H1 (cell line): ENCODE data around the gene IQSEC3.
"Not testable (repeated sequence)": the region's sequence is repeated elsewhere in the genome, so short reads cannot be mapped to it uniquely, and the experiment has no call there.

Experiments used
- EP300 ChIP-seq, 2 experiments: IDR thresholded peaks; 1 replicate in 1 of 2; 2 replicates in 1 of 2; pipeline ENCODE4 v1.6.1; 2011 to 2012; ENCODE audit warnings: low read depth in 2 of 2, low read length in 2 of 2, mild to moderate bottlenecking in 2 of 2, borderline replicate concordance in 1 of 2, inconsistent platforms in 1 of 2, moderate library complexity in 1 of 2
- EZH2 ChIP-seq: fragments of 200-600 bp; sonication (generic); IDR thresholded peaks from 2 replicates; pipeline ENCODE4 v1.7.1; 2012; ENCODE audit warnings: low read depth, mild to moderate bottlenecking, moderate library complexity, low read length, inconsistent platforms; ENCODE audit not compliant: severe bottlenecking
- MAFK ChIP-seq: IDR thresholded peaks from 2 replicates; pipeline ENCODE4 v1.6.1; 2012; ENCODE audit warnings: low read depth, mild to moderate bottlenecking, improper control_type of control experiment, low read length
- RAD21 ChIP-seq, 2 experiments: IDR thresholded peaks in 1 of 2; conservative IDR thresholded peaks in 1 of 2; 2 replicates each; pipeline ENCODE4 v1.6.1; 2011; ENCODE audit warnings: low read depth in 2 of 2, low read length in 2 of 2, improper control_type of control experiment in 1 of 2, inconsistent platforms in 1 of 2, mild to moderate bottlenecking in 1 of 2, moderate library complexity in 1 of 2
- SP2 ChIP-seq: IDR thresholded peaks from 2 replicates; pipeline ENCODE4 v1.6.1; 2012; ENCODE audit warnings: mild to moderate bottlenecking, low read length, inconsistent platforms
- YY1 ChIP-seq: IDR thresholded peaks from 2 replicates; pipeline ENCODE4 v1.6.1; 2011; ENCODE audit warnings: low read depth, mild to moderate bottlenecking, low read length
- TF ChIP-seq, protein P1 (sequence below): IDR thresholded peaks from 2 replicates; pipeline ENCODE4 v1.6.1; 2012; ENCODE audit warnings: low read length, inconsistent platforms
- TF ChIP-seq, protein P2 (sequence below): IDR thresholded peaks from 2 replicates; pipeline ENCODE4 v1.6.1; 2011; ENCODE audit warnings: low read length, improper control_type of control experiment
- TF ChIP-seq, protein P3 (sequence below), 3 experiments: IDR thresholded peaks; 1 replicate in 2 of 3; 2 replicates in 1 of 3; pipeline versions ENCODE4 v1.5.1 to v1.6.1; 2011; ENCODE audit warnings: low read length in 3 of 3, mild to moderate bottlenecking in 3 of 3, inconsistent platforms in 2 of 3, low read depth in 1 of 3, moderate library complexity in 1 of 3; ENCODE audit not compliant: insufficient read depth in 1 of 3; ENCODE audit errors: control extremely low read depth in 1 of 3
- TF ChIP-seq, protein P4 (sequence below): IDR thresholded peaks from 2 replicates; pipeline ENCODE4 v1.6.1; 2012; ENCODE audit warnings: inconsistent platforms

DNA sequence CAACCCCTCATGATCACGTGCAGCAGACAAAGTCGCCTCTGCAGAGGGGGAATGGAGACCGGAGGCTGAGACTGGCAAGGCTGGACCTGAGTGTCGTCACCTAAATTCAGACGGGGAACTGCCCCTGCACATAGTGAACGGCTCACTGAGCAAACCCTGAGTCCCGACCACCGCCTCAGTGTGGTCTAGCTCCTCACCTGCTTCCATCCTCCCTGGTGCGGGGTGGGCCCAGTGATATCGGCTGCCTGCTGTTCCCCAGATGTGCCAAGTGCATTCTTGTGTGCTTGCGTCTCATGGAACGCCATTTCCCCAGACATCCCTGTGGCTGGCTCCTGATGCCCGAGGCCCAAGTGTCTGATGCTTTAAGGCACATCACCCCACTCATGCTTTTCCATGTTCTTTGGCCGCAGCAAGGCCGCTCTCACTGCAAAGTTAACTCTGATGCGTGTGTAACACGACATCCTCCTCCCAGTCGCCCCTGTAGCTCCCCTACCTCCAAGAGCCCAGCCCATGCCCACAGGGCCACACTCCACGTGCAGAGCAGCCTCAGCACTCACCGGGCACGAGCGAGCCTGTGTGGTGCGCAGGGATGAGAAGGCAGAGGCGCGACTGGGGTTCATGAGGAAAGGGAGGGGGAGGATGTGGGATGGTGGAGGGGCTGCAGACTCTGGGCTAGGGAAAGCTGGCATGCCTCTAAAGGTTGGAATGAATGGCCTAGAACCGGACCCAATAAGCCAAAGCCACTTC is 47.6 kb upstream of the IQSEC3 start:
- TF ChIP-seq, protein P1, sequence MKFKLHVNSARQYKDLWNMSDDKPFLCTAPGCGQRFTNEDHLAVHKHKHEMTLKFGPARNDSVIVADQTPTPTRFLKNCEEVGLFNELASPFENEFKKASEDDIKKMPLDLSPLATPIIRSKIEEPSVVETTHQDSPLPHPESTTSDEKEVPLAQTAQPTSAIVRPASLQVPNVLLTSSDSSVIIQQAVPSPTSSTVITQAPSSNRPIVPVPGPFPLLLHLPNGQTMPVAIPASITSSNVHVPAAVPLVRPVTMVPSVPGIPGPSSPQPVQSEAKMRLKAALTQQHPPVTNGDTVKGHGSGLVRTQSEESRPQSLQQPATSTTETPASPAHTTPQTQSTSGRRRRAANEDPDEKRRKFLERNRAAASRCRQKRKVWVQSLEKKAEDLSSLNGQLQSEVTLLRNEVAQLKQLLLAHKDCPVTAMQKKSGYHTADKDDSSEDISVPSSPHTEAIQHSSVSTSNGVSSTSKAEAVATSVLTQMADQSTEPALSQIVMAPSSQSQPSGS: not testable (repeated sequence)
- TF ChIP-seq, protein P2, sequence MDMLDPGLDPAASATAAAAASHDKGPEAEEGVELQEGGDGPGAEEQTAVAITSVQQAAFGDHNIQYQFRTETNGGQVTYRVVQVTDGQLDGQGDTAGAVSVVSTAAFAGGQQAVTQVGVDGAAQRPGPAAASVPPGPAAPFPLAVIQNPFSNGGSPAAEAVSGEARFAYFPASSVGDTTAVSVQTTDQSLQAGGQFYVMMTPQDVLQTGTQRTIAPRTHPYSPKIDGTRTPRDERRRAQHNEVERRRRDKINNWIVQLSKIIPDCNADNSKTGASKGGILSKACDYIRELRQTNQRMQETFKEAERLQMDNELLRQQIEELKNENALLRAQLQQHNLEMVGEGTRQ: not testable (repeated sequence)
- TF ChIP-seq, protein P3, sequence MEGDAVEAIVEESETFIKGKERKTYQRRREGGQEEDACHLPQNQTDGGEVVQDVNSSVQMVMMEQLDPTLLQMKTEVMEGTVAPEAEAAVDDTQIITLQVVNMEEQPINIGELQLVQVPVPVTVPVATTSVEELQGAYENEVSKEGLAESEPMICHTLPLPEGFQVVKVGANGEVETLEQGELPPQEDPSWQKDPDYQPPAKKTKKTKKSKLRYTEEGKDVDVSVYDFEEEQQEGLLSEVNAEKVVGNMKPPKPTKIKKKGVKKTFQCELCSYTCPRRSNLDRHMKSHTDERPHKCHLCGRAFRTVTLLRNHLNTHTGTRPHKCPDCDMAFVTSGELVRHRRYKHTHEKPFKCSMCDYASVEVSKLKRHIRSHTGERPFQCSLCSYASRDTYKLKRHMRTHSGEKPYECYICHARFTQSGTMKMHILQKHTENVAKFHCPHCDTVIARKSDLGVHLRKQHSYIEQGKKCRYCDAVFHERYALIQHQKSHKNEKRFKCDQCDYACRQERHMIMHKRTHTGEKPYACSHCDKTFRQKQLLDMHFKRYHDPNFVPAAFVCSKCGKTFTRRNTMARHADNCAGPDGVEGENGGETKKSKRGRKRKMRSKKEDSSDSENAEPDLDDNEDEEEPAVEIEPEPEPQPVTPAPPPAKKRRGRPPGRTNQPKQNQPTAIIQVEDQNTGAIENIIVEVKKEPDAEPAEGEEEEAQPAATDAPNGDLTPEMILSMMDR (IDR thresholded peaks at IDR 0.05; ENCODE audit: control extremely low read depth in 1 of 3, insufficient read depth in 1 of 3, low read depth in 1 of 3, low read length in 3 of 3): not testable (repeated sequence)
- TF ChIP-seq EP300 (IDR thresholded peaks at IDR 0.05; ENCODE audit: borderline replicate concordance in 1 of 2, low read depth in 2 of 2, low read length in 2 of 2); RAD21 (IDR thresholded peaks at IDR 0.05 in 1 of 2, conservative IDR thresholded peaks at IDR 0.05 in 1 of 2; ENCODE audit: low read depth in 2 of 2, low read length in 2 of 2); YY1; SP2; EZH2; MAFK: not testable (repeated sequence)
- TF ChIP-seq, protein P4, sequence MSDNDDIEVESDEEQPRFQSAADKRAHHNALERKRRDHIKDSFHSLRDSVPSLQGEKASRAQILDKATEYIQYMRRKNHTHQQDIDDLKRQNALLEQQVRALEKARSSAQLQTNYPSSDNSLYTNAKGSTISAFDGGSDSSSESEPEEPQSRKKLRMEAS: not testable (repeated sequence)
